ENCODE results near the gene ZDHHC1. TPM values are rescaled to one million over a fixed set of nuclear protein-coding genes. Genes with fewer than 3 reads are reported as not detected.

ZDHHC1 gene
- total RNA-seq: 16.3 TPM

DNA sequence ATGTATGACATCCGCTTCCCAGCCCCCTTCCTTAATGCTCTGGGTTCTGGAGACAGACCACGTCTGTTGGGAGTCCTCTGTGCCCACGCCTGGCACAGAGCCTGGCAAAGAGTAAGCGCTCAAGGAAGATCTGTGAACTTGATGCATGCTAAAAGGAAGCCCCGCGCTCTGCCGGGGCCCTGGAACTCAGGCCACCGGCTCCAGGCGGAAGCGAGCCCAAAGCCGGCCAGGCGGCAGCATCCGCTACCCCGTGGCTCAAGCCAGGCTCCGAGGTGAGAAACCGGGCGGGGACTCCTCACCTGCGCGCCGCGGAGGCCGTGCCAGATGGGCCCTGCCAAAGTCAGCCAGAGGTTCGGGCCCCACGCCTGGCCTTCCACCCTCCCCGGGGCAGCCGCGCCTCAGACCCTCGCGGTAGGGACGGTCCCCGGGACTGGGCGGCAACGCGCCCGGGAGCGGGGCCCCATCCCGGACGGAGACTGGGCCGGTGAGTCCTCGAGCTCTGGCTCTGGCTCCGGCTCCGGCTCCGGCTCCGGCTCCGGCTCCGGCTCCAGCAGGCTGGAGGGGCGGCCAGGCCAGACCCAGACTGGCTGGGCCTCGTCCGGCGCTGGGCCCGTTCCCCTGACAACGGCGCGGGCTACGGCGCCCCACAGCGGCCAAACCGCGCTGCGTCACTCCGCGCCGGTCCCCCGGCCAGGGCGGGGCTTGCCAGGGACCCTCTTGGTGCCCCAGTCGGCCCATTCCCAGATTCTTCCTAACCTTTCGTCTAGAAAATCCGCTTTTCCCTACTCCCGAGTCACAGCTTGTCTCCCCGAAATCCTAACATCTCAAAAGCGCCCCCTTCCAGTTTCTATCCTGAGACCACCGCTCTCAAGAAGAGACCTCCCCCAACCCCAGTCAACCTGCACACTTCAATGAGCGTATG lies at the start of gene ZDHHC1:
ZDHHC1 (minus strand) TSS at position 606 of the 922 bp plus-strand sequence. CDS start 8,702 bp downstream, outside the sequence.
- intact Hi-C loops (cut with DNase I): no loop called here

DNA sequence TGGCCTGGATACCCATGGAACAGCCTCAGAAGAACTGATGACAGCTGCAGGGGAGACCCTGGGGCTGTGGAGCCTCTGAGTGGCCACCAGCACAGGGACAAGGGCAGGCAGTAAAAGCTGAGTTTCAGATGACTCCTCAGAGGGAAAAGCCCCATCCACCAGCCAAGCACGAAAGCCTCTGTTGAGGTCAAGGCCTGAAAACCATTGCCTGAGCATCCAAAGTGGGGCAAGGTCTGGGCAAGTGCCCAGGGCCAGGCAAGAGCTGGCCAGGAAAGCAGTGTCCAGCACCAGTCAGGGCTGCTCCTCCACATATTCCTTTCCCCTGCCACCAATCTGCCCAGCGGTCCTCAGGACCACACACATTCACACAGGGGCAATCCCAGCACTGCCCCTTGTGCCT lies 48.3 kb upstream of the ZDHHC1 start:
- no peak for ATAC-seq
- intact Hi-C loops (cut with DNase I): loop anchor here (5.0 kb wide), 1 partner anchor 192 kb away; no protein-coding TSS in a partner anchor
- no peak for DNase-seq (ENCODE audit: low spot score)

More for the DNA sequence above, at the start of gene ZDHHC1:
- ATAC-seq: peak; percentile 95
- peak; percentile 84 for DNase-seq (ENCODE audit: low spot score)

GRCh38 chr16:67463691-67464090 lies 47.4 kb upstream of the ZDHHC1 start:
- DNase-seq (ENCODE audit: low spot score) (no peak), ATAC-seq (no peak)
- intact Hi-C loops (cut with DNase I): loop anchor here (5.0 kb wide), 1 partner anchor 191 kb away; no protein-coding TSS in a partner anchor

GRCh38 chr16:67463059-67463458 lies 46.8 kb upstream of the ZDHHC1 start:
- intact Hi-C loops (cut with DNase I): loop anchor here (5.0 kb wide), 1 partner anchor 191 kb away; no protein-coding TSS in a partner anchor
- ATAC-seq (no peak), DNase-seq (ENCODE audit: low spot score) (no peak)

- no peak for ATAC-seq
Observed at GRCh38 chr16:67462279-67462655, 46.0 kb upstream of the ZDHHC1 start.

DNA sequence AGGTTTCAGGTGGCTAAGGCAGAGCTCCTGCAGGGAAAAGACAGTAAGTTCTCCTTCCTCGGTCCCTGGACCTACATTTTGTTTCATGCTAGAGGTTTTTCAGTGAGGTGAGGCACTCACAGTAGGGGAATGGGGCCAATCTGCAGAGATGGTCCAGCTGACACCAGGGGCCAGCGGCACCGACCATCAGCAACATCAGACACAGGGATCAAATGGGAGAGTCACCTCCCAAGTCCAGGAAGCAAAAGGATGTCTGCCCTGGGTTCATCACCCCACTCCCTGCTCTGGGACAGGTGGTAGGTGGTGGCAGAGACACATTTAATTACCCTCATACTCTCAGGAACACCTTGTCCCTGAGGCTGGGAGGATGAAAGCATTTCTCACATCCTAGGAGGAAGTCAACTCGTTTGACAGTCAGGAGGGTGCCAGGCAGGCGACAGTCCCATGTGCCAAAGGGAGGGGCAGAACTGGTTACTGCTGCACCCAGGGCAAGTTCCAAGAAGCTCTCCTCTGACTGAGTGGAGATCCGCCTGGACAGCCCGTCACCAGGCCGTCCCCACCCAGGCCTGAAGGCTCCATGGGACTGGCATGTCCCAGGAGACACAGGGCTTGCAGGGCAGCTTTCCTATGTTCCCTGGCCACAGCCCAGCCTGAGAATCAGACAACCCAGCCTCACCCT lies 45.5 kb upstream of the ZDHHC1 start:
- intact Hi-C loops (cut with DNase I): loop anchor here (5.0 kb wide), 1 partner anchor 189 kb away; no protein-coding TSS in a partner anchor
- ATAC-seq: no peak
- no peak for DNase-seq (ENCODE audit: low spot score)

More at GRCh38 chr16:67462279-67462655, 46.0 kb upstream of the ZDHHC1 start:
- intact Hi-C loops (cut with DNase I): loop anchor here (5.0 kb wide), 1 partner anchor 190 kb away; no protein-coding TSS in a partner anchor
- DNase-seq (ENCODE audit: low spot score): no peak

DNA sequence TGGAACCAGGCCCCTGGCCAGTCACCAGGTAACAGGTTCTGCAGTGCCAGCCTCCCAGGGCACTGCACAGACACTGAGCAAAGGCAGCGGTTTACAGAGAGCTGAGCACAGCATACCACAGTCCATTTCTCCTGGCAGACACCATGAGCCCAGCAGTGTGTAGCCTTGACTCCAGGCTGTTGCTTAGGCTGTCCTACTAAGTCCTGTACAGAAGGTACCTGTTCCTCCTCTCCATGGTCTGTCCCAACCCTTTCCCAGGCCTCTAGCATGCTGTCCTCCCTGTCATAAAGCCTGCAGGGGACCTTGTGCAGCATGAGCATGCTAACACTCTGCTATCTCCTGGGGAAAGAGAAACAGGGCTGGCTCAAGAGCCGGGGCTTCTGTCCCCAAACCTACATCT lies 44.7 kb upstream of the ZDHHC1 start:
- intact Hi-C loops (cut with DNase I): loop anchor here (5.0 kb wide), 1 partner anchor 189 kb away; no protein-coding TSS in a partner anchor
- ATAC-seq (no peak), DNase-seq (ENCODE audit: low spot score) (no peak)

GRCh38 chr16:67460168-67460567 lies 43.9 kb upstream of the ZDHHC1 start:
- ATAC-seq: peak; percentile 66
- intact Hi-C loops (cut with DNase I): loop anchor here (5.0 kb wide), 1 partner anchor 188 kb away; no protein-coding TSS in a partner anchor
- no peak for DNase-seq (ENCODE audit: low spot score)

DNA sequence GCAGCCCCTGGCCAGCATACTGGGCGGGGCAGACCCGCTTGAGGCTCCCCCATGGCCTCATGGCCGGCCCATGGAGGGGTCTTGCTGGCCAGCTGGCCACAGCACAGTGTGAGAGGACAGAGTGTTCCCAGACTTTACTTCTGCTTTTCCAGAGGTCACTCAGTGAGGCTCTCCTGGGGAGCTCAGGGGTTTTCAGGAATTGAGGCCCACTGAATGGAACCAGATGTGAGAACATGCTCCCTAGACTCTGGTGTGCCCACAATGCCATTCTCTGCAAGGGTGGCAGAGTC lies 43.5 kb upstream of the ZDHHC1 start:
- no peak for DNase-seq (ENCODE audit: low spot score)
- ATAC-seq: peak; percentile 83
- intact Hi-C loops (cut with DNase I): loop anchor here (5.0 kb wide), 1 partner anchor 188 kb away; no protein-coding TSS in a partner anchor

DNA sequence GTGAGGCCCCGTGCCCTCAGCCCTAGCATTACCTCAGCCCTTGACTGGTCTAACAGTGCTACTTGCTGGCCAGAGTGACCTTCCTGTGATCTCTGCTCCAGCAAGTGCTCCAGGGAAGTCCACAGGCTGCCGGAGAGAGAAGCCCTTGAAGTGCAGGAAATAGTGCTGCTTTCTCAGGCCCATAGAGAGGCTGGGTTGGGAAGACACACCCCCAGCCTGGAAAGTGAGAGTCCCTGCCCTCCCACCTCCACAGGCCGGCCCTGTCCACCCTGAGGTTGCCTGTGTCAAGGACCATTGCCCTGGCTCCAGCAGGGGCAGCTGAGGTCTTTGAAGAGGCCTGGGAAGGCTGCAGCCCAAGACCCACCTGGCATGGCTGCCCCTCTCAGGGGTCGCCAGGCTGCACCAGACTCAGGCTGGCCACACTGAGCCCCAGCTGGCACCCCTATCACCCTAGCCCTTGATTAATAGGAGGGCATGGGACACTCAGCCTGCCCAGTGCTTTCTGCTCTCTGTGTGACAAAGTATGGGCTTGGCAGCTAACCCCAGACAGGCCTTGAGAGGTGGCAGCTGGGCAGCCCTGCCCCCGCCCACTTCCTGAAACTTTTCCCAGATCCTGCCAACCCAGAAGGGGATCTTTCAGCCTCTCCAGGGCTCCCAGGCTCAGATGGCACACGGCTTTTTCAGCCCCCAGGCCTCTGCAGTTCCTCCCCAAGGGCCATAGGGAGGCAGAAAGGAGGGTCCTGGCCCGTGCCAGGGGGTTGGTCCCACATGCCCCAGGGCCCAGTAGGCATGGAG lies 43.0 kb upstream of the ZDHHC1 start:
- intact Hi-C loops (cut with DNase I): no loop called here
- ATAC-seq (peak; percentile 60), DNase-seq (ENCODE audit: low spot score) (no peak)

DNA sequence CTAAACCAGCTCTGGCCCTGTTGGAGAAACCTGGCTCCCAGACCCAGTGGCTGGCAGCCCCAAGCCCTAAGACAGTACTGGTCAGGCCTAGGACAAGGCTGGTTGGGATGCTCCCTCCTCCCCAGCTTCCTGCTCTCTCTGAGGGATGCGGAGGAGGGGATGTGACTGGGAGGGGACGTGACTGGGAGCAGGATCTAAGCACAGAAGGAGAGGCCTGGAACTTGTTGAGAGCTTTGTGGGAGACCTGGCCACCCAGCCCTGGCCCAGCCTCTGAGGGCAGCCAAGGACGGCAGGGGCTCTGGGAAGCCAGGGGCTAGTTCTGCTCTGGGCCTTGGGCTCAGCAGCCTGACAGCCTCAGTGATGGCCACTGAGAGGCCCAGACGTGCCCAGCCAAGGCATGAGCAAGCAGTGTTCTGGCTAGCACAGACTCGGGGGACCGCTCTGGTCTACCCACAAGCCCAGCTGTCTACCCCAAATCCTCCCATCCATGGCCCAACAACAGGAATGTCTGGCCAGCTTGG lies 41.9 kb upstream of the ZDHHC1 start:
- DNase-seq (ENCODE audit: low spot score) (no peak), ATAC-seq (peak; percentile 31)
- intact Hi-C loops (cut with DNase I): no loop called here

GRCh38 chr16:67457611-67458010 lies 41.3 kb upstream of the ZDHHC1 start:
- DNase-seq (ENCODE audit: low spot score) (no peak), ATAC-seq (no peak)
- intact Hi-C loops (cut with DNase I): no loop called here

- intact Hi-C loops (cut with DNase I): no loop called here
- DNase-seq (ENCODE audit: low spot score): no peak
Observed at GRCh38 chr16:67456391-67457081, 40.3 kb upstream of the ZDHHC1 start.

GRCh38 chr16:67454852-67455251 lies 38.6 kb upstream of the ZDHHC1 start:
- DNase-seq (ENCODE audit: low spot score) (no peak), ATAC-seq (no peak)
- intact Hi-C loops (cut with DNase I): no loop called here

More at GRCh38 chr16:67456391-67457081, 40.3 kb upstream of the ZDHHC1 start:
- ATAC-seq: no peak

DNA sequence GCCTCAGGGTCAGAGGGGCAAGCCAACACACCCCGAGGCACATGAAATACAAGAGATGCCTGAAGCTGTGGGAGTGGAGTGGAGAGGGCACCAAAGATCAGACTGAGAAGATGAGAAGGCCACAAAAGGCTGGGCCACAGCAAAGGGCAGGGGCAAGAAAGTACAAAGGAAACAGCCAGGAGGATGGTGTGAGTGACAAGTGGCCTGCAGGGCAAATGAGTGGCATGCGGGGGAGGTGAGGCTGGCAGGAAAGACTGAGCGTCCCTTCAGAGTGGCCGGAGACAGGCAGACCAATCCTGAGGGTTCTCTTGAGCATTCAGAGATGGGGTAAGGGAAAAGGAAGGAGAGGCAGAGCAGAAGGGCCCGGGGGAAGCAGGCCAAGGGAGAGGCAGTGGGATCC lies 37.8 kb upstream of the ZDHHC1 start:
- ATAC-seq: no peak
- intact Hi-C loops (cut with DNase I): no loop called here
- DNase-seq (ENCODE audit: low spot score): no peak

- ATAC-seq: no peak
- intact Hi-C loops (cut with DNase I): no loop called here
- no peak for DNase-seq (ENCODE audit: low spot score)
Observed at GRCh38 chr16:67451704-67452435, 35.6 kb upstream of the ZDHHC1 start.

GRCh38 chr16:67451061-67451703 lies 34.9 kb upstream of the ZDHHC1 start:
- ATAC-seq (peak; percentile 35), DNase-seq (ENCODE audit: low spot score) (no peak)
- intact Hi-C loops (cut with DNase I): no loop called here
